Measurements from ENCODE around the gene CPSF6. TPM values are rescaled to one million over a fixed set of nuclear protein-coding genes. Genes with fewer than 3 reads are reported as not detected.
A peak's percentile ranks its signal among the peaks of the same experiment; 100 is the strongest.

The CPSF6 gene
- total RNA-seq, 2 donors from 2014 or later: 27.5 to 48.7 TPM

DNA sequence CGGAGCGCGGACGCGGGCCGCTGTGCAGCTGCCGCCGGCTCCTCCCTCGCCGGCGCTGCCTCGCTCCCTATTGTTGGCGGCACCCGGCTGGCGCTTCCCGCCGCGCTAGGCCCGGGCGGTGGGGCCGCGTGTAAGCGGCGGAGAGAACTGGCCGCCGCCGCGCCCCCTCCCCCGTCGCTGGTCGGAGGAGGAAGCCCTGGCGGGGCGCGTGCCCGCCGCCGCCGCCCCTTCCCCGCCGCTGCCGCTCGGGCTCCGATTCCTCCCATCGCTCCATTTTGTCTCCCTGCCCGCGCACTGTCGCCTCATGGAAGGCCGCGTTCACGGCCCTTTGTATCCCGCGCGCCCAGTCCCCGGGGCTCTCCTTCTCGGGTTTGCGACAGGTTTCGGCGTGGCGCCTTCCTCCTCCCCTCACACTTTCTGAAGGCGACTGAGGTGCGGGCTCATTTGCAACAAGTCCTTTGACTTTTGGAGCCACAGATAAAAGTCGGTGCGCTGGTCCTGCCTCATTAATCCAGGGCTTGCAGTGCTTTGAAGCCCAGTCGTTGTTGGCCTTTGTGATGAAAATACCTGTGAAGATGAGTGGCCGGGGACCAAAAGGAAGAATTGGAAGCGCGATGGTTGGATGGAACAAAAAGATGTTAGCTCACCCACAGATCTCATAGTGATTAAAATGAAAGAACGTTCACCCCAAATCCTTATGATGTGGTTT lies 707 bp downstream of the CPSF6 start:
- ATAC-seq (ENCODE audit: insufficient number of reproducible peaks, low FRiP score, low read depth) (peak; percentile 40), DNase-seq (ENCODE audit: low spot score) (no peak)
- H3K9me3 ChIP-seq: no peaks in the 10 kb centered on the region
- TF ChIP-seq, protein P1, sequence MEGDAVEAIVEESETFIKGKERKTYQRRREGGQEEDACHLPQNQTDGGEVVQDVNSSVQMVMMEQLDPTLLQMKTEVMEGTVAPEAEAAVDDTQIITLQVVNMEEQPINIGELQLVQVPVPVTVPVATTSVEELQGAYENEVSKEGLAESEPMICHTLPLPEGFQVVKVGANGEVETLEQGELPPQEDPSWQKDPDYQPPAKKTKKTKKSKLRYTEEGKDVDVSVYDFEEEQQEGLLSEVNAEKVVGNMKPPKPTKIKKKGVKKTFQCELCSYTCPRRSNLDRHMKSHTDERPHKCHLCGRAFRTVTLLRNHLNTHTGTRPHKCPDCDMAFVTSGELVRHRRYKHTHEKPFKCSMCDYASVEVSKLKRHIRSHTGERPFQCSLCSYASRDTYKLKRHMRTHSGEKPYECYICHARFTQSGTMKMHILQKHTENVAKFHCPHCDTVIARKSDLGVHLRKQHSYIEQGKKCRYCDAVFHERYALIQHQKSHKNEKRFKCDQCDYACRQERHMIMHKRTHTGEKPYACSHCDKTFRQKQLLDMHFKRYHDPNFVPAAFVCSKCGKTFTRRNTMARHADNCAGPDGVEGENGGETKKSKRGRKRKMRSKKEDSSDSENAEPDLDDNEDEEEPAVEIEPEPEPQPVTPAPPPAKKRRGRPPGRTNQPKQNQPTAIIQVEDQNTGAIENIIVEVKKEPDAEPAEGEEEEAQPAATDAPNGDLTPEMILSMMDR (IDR thresholded peaks at IDR 0.05): no peak
- no peaks in the 10 kb centered on the region for H3K27me3 ChIP-seq (replicated peaks; ENCODE audit: insufficient read depth)
- H3K4me3 ChIP-seq: peak overlapping the region; percentile 98
- H3K27ac ChIP-seq: peak overlapping the region; percentile 86 to 88
- no peaks in the 10 kb centered on the region for H3K36me3 ChIP-seq
- peaks cover 22 to 28% of the 10 kb centered on the region in 2 donors for H3K4me1 ChIP-seq (ENCODE audit: control insufficient read depth in 1 of 2, low read depth in 2 of 2)

DNA sequence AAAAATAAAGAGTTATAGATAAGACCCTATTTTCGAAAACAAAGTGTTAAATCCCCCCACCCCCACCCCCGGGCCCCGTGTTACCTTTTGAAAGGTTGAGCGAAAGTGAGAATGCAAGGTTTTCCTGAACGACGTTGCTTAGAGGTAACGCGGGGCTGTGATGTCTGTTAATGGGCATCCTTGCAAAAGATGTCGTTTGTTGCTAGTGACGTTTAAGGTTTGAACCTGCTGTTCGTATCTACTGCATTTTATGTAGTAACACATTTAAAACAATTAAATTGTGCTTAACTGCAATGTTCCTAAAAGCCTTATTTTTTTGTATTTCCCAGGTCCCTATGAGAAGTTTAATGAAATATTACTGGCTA lies 1.2 kb downstream of the CPSF6 start:
- no peak for ATAC-seq (ENCODE audit: insufficient number of reproducible peaks, low FRiP score, low read depth)
- no peaks in the 10 kb centered on the region for H3K36me3 ChIP-seq
- H3K4me3 ChIP-seq: peak overlapping the region; percentile 98
- DNase-seq (ENCODE audit: low spot score): no peak
- TF ChIP-seq, protein P1 (IDR thresholded peaks at IDR 0.05): no peak
- H3K27me3 ChIP-seq (replicated peaks; ENCODE audit: insufficient read depth): no peaks in the 10 kb centered on the region
- no peaks in the 10 kb centered on the region for H3K9me3 ChIP-seq
- no peak overlapping the region for H3K27ac ChIP-seq
- H3K4me1 ChIP-seq (ENCODE audit: control insufficient read depth in 1 of 2, low read depth in 2 of 2): peaks cover 24 to 32% of the 10 kb centered on the region in 2 donors

DNA sequence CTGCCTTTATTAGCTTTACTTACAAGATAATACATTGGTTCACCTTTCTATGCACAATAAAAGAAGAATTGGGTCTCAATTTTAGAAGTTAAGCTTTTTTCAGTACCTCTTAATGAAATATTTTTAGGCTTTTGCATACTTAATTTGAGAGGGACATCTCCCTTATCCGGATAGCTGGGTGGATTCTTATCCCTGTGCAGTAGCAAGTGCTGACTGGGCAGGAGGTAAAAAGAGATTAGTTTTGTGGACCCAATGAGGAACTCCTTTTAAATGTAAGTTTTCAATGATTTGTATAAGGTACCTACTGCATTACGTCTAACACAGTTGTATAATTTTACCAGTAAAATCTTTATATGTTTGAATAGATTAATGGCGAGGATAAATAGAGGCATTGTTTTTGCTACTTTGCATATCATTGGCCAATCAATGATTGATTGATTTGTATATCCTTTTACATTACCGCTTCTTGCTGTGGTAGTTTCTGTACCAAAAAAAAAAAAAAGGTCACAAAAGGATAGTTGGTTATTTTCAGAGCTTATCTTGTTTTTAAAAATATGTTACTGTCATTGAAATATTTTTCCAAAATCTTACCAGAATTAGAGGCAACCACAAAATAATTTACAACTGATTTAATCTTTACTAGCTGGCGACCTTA lies 2.2 kb downstream of the CPSF6 start:
- H3K27me3 ChIP-seq (replicated peaks; ENCODE audit: insufficient read depth): no peaks in the 10 kb centered on the region
- no peaks in the 10 kb centered on the region for H3K36me3 ChIP-seq
- H3K4me1 ChIP-seq (ENCODE audit: control insufficient read depth in 1 of 2, low read depth in 2 of 2): peaks cover 34 to 38% of the 10 kb centered on the region in 2 donors
- ATAC-seq (ENCODE audit: insufficient number of reproducible peaks, low FRiP score, low read depth) (no peak), DNase-seq (ENCODE audit: low spot score) (no peak)
- H3K4me3 ChIP-seq: peak overlapping the region; percentile 98
- H3K9me3 ChIP-seq: no peaks in the 10 kb centered on the region
- TF ChIP-seq, protein P1 (IDR thresholded peaks at IDR 0.05): no peak
- H3K27ac ChIP-seq: no peak overlapping the region

DNA sequence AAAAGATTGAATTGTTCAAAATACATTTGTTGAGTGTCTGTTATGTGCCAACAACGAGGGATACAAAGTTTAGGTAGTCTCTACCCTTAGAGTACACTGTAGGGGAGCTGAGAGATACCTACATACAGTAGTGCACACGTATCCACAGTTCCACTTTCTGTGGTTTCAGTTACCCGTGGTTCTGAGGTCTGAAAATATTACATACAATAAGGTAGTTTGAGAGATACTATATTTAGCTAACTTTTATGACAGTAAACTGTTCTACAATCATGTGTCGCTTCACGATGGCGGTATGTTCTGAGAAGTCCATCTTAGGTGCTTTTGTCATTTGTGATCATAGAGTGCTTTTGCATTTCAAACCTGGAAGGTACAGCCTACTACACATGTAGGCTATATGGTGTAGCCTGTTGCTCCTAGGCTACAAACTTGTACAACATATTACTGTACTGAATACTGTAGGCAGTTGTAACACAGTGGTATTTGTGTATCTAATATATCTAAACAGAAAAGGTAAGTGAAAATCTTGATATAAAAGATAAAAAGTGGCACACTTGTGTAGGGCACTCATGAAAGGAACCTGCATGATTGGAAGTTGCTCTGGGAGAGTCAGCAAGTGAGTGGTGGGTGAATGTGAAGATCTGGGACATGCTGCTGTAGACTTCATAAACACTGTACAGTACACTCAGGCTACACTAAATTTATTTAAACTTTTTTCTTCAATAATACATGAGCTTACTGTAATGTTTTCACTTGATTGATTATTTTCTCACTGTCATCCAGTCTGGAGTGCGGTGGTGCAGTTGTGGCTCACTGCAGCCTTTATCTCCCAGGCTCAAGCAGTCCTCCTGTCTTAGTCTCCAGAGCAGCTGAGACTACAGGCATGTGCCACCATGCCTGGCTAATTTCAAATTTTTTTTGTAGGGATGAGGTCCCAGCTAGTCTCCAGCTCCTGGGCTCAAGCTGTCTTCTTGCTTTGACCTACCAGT lies 4.0 kb downstream of the CPSF6 start:
- no peaks in the 10 kb centered on the region for H3K27me3 ChIP-seq (replicated peaks; ENCODE audit: insufficient read depth)
- H3K4me3 ChIP-seq: no peak overlapping the region
- no peaks in the 10 kb centered on the region for H3K36me3 ChIP-seq
- DNase-seq (ENCODE audit: low spot score) (no peak), ATAC-seq (ENCODE audit: insufficient number of reproducible peaks, low FRiP score, low read depth) (no peak)
- TF ChIP-seq, protein P1 (IDR thresholded peaks at IDR 0.05): no peak
- peaks cover 38 to 55% of the 10 kb centered on the region in 2 donors for H3K4me1 ChIP-seq (ENCODE audit: control insufficient read depth in 1 of 2, low read depth in 2 of 2)
- H3K9me3 ChIP-seq: no peaks in the 10 kb centered on the region
- H3K27ac ChIP-seq: no peak overlapping the region

Measured in thoracic aorta (tissue), 2 donors.